ENCODE measurements around the gene PDE1C.
"Not testable (repeated sequence)": the region's sequence is repeated elsewhere in the genome, so short reads cannot be mapped to it uniquely, and the experiment has no call there.

The PDE1C gene

DNA sequence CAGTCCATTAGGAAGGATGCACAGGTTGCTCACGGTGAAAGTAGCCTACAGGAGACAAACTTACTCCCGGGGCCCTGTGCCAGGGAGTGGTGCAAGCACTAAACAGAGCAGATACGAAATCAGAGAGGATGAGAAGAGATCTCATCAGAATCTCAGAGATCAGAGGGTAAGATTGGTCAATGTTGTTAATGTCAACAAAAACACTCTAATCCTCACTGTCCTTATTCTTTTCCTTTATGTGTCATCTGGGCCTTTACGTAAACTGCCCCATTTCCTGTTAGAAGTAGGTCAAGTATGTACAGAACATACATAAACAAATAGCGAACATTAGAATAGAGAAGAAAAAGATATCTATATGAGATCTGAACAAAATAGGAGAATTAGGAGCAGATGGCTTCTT lies 220.1 kb downstream of the PDE1C start:
- DNase-seq (ENCODE audit: low read depth in 2 of 2), result no peak

DNA sequence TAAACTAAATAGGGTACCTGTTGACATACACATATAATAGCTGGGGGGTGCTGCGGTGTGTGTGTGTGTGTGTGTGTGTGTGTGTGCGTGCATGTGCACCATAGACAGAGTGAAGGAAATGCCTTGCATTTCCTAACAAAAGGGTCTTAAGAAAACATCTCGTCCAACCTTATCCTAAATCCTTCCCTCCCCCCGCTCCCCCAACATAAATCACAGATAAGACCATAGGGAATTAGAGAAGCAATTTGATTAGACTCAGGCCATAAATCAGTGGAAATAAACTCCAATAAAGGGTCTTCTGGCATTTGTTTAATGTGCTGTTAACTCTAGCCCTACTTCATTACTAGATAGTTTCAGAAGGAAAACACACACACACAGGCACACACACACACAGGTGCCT lies 234.7 kb downstream of the PDE1C start:
- no peak for DNase-seq (ENCODE audit: low read depth in 2 of 2)

DNA sequence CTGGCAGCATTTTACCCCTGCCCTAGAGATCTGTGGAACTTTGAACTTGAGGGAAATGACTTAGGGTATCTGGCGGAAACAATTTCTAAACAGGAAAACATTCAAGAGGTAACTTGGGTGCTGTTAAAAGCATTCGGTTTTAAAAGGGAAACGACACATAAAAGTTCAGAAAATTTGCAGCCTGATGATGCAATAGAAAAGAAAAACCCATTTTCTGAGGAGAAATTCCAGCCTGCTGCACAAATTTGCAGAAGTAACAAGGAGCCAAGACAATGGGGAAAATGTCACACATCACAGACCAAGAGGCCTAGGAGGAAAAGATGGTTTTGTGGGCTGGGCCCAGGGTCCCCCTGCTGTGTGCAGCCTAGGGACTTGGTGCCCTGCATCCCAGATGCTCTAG lies 236.6 kb downstream of the PDE1C start:
- DNase-seq (ENCODE audit: low read depth in 2 of 2), result not testable (repeated sequence)

DNA sequence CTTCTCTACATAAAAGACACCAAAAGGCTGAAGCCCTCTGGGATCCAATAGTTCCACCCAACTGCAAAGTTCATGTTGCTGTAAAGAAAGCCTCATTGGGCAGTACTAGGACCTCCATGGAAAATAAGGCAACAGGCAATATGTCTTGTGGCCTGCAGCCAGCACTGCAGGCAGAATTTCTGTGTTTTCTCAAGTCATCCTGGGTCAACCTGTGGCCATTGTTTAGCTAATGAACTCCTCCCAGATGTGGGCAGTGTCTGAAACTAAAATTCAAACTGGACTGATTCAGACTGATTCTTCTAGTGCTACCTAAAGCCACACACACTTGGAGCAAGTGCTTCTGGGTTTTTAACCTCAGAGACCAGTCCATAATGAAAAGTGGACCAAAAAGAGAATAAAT lies 241.7 kb downstream of the PDE1C start:
- no peak for DNase-seq (ENCODE audit: low read depth in 2 of 2)

DNA sequence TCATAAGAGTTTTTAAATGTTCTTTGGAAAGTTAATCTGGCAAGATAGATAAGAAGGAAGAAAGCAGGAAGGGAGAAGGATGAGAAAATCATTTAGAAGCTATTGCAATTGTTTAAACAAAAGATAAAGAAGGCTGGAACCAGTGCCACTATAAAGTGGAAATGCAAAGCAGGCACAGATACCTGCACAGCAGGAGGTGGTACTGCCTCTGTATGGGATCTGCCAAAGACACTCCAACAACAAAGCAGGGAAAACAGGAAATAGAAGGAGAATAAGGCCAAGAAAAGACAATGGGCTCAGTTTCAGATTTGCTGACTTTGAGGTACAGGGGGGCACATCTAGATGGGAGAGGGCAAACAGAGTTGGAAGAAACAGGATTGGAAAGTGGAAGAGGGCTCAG lies 244.6 kb downstream of the PDE1C start:
- no peak for DNase-seq (ENCODE audit: low read depth in 2 of 2)

DNA sequence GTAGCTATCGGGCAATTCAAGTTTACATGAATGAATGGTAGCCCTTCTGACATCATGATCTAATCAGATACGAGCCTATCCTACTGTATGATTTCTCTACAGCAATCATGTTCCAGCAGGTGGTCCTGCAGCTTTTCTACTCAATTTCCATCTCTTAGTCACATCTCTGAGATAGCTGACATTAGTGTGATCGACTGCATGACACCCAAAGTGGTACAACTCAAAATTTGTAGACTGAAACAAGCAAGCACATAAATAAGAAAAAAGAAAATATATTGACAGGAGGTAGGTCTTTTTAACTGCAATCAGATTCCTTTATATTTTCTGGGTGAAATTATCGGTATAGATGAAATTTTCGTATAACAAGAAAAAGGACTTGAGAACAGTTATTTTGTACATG lies 251.2 kb downstream of the PDE1C start:
- DNase-seq (ENCODE audit: low read depth in 2 of 2), result no peak

DNA sequence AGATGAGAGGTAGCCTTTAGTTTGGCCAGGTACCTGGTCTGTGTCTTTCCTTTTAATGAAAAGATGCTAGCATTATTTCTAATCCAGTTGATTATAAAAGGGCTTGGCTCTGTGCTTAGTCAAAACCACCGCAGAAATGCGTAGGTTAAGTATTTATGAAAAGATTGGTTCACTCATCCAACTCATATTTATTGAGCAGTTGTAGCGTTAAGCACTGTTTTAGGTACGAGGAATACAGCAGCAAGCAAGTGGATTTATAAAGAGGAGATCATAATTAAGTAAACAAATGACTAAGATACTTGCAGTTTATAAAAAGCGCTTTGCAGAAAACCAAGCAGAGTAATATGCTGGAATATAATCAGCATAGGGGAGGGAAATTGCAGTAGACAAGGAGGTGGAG lies 253.4 kb downstream of the PDE1C start:
- no peak for DNase-seq (ENCODE audit: low read depth in 2 of 2)

DNA sequence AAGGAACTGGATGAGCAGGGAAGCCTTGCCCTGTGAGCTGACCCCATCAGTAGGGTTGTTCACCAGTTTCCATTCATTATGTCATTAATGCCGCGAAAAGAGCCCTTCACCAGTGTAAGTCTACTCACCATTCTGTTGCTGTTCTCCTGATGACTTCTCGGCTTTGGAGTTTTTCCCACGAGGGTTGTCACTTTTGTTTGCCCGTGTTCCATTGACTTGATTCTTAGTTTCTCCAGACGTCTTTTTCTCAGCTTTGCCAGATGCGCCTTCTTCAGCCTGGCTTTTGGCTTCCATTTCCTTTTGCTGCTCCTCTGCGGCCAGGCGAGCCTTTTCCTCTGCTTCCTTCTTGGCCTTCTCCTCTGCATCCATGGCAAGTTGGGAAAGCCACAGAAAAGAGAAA lies 254.4 kb downstream of the PDE1C start:
- DNase-seq (ENCODE audit: low read depth in 2 of 2), result no peak

DNA sequence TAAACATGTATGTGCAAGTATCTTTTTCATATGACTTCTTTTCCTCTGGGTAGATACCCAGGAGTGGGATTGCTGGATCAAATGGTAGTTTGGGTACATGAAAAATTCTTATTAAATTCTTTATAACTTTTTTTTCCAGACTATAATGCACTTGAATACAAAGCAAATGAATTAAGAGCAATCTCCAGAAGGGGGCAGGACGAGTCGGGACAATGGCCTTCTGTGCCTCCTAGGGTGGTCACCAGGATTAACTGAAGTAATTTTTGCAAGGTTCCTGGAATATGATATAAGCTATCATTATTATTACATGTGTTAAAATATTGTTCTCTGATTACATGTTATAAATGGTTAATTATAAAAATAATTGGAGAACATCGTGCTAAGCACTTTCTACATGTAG lies 256.0 kb downstream of the PDE1C start:
- no peak for DNase-seq (ENCODE audit: low read depth in 2 of 2)

DNA sequence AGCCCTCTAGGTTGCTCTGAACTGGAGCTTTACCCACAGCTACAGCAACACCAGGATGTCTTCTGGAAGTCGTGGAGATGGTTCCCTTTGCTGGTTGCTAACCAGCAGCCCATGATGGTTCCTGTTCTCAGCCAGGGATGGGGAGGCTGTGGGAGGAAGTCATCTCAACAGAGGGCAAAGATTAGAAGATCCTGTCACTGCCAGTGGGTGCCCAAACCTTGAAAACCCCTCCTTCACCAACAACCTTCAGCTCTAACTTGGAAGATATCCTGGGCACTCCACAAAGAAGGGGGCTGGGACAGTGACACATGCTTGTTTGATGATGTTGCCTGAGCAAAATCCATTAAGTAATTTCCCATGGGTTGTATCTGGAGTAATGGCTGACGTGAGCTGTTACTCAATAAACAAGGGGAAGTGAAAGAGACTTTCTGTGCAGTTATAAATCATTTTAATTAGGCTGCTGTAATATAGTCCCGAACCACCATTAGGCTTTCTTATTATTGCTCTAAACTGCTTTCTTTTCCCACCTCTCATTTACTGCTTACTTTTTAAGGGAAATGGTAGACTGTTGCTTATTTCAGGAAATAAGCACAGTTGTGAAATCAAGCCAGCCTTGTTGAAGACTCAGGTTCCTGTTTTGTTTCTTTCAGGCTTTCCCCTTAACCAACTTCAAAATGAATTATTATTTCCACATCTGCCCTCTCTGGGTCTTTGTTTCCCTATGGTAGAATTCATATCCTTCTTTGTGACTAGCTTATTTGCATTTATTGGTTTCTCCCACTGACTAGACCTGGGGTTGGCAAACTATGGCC lies 258.4 kb downstream of the PDE1C start:
- no peak for DNase-seq (ENCODE audit: low read depth in 2 of 2)

DNA sequence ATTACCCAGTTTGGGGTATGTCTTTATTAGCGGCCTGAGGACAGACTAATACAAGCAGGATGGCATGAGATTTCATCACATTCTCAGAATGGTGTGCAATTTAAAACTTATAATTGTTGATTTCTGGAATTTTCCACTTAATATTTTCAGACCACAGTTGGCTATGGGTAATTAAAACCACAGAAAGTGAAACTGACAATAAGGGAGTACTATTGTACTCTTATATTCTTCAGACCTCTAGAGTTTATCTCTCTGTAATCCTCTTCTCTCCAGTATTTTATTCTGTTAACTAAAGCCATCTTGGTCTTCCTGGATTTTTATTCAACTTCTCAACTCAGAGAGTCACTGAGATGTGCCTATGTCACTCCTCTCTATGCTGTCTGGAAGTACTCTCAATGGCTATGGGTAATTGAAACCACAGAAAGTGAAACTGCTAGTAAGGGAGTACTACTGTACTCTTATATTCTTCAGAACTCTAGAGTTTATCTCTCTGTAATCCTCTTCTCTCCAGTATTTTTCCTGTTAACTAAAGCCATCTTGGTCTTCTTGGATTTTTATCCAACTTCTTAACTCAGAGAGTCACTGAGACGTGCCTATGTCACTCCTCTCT lies 264.9 kb downstream of the PDE1C start:
- DNase-seq (ENCODE audit: low read depth in 2 of 2), result no peak

DNA sequence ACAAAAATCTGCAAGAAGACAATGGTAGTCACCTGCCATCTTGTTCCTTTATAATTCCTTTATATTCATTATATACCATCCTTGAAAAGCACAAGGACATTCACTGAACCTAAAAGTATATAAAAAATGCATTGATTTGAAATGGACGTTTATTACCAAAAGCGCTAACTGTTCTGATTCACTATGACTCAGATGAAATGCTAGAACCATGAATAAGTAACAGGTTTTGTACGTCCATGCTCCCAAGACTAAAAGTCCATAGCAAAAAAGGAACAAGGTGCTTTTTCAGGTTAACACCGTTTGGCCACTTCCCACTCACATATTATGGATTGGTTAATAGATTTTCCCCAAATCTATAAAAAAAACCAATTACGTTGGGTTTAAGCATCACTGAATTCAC lies 273.8 kb downstream of the PDE1C start:
- no peak for DNase-seq (ENCODE audit: low read depth in 2 of 2)

DNA sequence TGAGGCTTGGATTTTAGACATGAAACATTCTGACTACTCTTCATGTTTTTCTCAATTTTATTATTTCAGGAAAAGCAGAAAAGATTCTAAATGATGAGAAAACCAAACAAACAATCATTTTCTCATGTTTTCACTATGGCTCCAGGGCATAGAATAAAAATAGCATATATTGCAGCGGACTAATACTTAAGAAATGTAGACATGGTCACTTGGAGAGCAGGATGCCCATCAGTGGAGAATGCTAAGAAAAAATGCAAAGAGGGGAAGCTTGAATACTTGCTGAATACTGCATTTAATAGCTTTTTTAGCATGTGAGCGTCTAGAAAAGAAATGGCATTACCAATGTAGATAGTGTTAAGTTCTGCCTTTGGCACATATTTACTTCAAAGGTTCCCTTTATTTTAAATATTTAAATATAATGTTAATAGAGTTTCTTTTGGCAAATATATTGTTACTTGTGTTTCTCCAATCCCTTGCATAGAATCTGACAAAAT lies 275.3 kb downstream of the PDE1C start:
- no peak for DNase-seq (ENCODE audit: low read depth in 2 of 2)

DNA sequence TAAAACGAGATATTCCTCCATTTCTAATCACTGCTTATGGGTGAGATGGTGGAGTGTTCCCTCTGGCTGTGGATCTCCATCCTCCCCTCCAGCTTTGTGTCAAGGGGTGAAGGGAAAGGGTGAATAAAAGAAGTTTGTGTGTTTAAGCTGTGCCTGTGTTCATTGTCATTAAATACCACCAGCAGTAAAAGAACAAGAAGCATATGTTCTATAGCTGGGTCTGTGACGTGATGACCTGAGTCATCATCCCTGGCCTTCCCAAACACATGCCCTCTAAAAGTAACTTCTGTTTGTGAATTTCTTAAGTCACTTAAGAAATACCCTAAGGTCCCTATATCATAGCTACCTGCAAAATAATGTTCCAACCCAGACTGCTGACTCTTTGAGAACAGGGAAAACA lies 278.3 kb downstream of the PDE1C start:
- no peak for DNase-seq (ENCODE audit: low read depth in 2 of 2)

DNA sequence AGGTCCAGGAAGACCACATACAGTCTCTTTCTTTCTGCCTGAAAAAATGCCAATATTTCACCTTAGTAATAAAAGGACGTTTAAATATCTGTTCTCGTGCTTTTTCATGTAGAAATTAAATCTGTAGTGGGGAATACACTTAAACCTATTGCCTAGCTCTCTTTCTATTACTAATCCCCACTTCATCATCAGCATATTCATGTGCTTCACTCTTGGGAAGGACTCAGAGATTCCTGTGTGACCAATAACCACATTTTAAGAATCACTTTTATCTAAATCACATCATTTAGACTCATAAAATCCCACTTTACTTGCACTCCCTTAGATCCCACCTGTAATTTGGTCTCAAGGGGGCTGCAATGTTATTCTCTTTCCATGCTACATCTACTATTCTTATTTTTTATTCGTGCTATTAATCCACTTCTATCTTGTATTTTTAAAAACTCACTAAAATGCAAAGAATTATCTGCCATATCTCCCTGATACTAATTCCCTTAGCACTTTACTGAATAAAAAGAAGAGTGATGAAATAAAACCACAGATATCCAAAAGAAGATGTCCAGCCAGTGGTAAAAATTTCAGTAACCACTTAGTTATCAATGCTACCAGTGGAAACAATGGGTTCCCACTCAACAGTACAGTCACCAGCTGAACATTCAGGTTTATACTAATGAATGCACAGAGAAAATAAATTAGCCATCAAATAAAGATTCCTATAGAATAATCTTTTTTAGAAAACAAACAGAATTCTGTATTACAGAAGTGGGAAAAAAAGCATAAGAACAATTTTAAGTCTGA lies 281.1 kb downstream of the PDE1C start:
- DNase-seq (ENCODE audit: low read depth in 2 of 2), result no peak

DNA sequence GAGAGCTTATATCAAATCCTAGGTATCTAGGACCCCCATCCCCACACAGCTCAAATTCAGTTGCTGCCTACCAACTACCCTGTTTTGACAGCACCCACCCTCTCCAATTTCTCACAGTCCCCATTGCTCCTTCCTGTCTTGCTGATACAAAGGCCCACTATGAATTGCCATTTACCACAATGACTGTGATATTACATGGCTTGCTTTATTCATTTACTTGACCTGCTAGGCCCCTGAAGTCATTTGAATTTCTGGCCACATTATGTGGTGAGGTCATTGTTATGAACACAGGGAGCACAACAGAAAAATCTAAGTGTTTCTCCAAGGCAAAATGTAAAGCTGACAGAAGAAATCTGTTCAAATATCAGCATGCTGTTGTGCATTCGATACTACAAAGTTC lies 281.8 kb downstream of the PDE1C start:
- DNase-seq (ENCODE audit: low read depth in 2 of 2), result no peak

DNA sequence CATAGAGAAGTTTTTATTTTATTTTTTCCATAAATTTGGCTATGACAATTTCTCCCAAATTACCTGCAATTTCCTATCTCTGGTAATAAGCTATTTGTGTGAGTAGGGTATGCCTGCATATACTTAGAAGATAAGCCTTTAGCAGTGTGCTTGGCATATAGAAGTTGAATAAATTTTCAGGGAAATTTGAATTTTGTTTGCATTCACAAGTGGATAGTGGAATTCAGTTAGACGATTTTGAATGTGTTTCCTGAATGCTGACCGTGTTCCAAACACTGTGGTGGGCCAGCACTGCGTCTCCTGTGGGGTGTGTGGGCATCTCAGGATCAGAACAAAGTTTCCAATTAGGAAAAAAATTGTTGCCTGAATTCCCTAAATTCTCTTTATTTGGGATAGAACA lies 283.9 kb downstream of the PDE1C start:
- no peak for DNase-seq (ENCODE audit: low read depth in 2 of 2)

DNA sequence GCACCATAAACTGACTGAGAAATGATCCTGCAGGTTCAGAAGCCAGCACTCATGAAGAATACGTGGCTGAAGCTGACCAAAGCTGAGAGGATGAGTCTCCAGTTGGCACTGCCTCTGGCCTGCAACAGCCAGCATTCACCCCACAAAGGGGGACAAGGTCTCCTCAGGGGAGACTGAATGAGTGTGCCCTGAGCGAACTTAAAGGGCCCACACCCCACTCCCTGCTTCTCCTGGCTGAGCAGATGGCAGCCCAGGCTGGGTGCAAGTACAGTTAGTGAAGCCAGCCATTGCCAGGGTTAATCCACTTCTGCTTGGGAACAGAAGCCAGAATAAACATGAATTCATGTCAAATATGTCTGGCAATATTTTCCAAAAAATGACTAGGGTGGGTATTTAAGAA lies 285.1 kb downstream of the PDE1C start:
- no peak for DNase-seq (ENCODE audit: low read depth in 2 of 2)

DNA sequence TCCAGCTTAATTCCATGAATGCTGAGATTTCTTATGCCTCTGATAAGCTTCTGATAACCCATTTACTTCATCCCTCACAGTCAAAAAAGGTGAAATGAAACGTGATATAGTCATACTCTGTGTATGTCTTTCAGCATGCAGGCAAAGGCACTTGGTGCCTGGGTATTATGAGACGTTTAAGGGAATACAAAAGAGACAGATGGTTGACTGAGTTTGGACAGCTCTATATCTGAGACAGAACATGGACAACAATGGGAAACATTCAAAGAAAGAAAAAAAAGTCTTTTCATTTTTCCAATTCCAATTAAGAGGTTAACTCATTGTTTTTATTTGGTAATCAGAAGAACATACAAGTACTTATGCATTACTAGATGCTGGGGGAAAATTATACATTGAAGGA lies 287.0 kb downstream of the PDE1C start:
- DNase-seq (ENCODE audit: low read depth in 2 of 2), result no peak

DNA sequence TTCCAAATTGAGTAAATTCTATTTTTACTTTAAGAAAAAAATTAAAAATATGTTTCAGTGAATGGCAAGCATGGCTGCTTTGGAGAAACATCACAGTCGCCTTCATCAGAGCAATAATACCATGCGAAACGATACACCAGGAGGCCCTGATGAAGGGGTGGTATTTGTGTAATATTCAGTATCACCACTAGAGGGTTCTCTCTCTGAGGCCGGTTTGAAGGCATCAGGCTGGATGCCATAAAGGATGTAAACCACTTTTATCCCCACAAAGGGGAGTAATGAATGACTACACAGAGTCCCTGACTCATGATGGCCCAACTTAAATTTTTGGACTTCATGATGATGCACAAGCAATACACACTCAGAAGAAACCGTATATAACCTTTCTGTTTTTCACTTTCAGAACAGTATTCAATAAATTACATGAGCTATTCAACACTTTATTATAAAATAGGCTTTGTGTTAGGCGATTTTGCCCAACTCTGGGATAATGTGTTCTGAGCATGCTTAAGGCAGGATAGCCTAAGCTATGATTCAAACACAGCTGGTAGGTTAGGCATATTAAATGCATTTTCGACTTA lies 287.7 kb downstream of the PDE1C start:
- no peak for DNase-seq (ENCODE audit: low read depth in 2 of 2)

DNA sequence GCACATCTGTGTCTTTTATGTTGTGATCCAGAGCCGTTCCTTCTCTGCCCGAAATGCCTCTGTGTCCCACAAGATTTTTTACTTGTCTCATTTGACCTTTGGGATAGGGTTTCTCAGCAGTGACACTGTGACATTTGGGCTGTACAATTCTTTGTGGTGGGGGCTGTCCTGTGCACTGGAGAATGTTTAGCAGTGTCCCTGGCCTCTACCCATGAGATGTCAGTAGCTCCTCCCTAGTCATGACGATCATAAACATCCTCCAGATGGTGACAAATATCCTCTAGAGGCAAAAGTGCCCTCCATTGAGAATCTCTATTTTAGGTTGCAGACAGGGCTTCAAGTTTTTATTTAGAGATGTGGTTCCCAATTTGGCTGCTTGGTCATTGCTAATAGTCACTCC lies 291.9 kb downstream of the PDE1C start:
- DNase-seq (ENCODE audit: low read depth in 2 of 2), result no peak

DNA sequence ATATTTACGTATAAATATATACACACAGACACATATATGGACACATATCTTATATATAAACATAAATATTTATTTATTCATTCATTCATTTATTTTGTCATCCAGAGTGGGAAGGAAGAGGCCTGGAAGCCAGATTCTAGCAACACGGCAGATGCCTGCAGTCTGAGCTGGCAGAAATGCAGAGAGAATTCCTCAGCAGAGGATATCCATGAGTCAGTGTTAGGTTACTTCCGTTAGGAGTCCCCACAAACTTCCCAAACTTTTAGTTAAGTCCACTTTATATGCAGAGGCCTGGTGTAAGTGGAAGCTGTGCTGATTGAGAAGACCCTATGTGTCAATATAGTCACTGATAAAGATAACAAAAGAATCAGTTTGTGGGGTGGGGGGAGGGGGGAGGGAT lies 293.6 kb downstream of the PDE1C start:
- DNase-seq (ENCODE audit: low read depth in 2 of 2), result no peak

Measured in activated CD4-positive, alpha-beta T cell treated with anti-CD3 and anti-CD28 coated beads for 24 hours (primary cell).